ENCODE results near the gene ELFN1.

The ELFN1 gene

GRCh38 chr7:1643270-1644092 lies 26.6 kb upstream of the ELFN1 start:
- Histone ChIP-seq H3K27ac (ENCODE audit: low read depth, low read length, severe bottlenecking) (no peak overlapping the region), H3K36me3 (ENCODE audit: control insufficient read depth, insufficient read depth, low read length) (no peaks in the 10 kb centered on the region), H3K4me1 (ENCODE audit: control insufficient read depth, insufficient read depth, low read length, poor library complexity, severe bottlenecking) (peaks cover 3% of the 10 kb centered on the region), H3K9me3 (ENCODE audit: control insufficient read depth, low read length) (no peaks in the 10 kb centered on the region), H3K4me3 (ENCODE audit: extremely low read depth, insufficient read depth, low read length, poor library complexity, severe bottlenecking) (no peak overlapping the region)
- 93 to 98% methylated on average over 5 to 8 of the region's 11 CpGs for WGBS, 2 experiments (ENCODE audit: insufficient coverage in 2 of 2)

- H3K4me1 ChIP-seq (ENCODE audit: control insufficient read depth, insufficient read depth, low read length, poor library complexity, severe bottlenecking): peaks cover 3% of the 10 kb centered on the region
- no peaks in the 10 kb centered on the region for H3K9me3 ChIP-seq (ENCODE audit: control insufficient read depth, low read length)
- no peak overlapping the region for H3K4me3 ChIP-seq (ENCODE audit: extremely low read depth, insufficient read depth, low read length, poor library complexity, severe bottlenecking)
- H3K36me3 ChIP-seq (ENCODE audit: control insufficient read depth, insufficient read depth, low read length): no peaks in the 10 kb centered on the region
- H3K27ac ChIP-seq (ENCODE audit: low read depth, low read length, severe bottlenecking): no peak overlapping the region
- WGBS, 2 experiments (ENCODE audit: insufficient coverage in 2 of 2): 94% methylated on average over 17 to 18 of the region's 23 CpGs
These were observed 25.6 kb upstream of the ELFN1 start for GRCh38 chr7:1644341-1645070.

GRCh38 chr7:1645071-1645409 lies 25.0 kb upstream of the ELFN1 start:
- Histone ChIP-seq H3K36me3 (ENCODE audit: control insufficient read depth, insufficient read depth, low read length) (no peaks in the 10 kb centered on the region), H3K4me3 (ENCODE audit: extremely low read depth, insufficient read depth, low read length, poor library complexity, severe bottlenecking) (no peak overlapping the region), H3K9me3 (ENCODE audit: control insufficient read depth, low read length) (no peaks in the 10 kb centered on the region), H3K27ac (ENCODE audit: low read depth, low read length, severe bottlenecking) (no peak overlapping the region), H3K4me1 (ENCODE audit: control insufficient read depth, insufficient read depth, low read length, poor library complexity, severe bottlenecking) (peaks cover 3% of the 10 kb centered on the region)
- 89 to 90% methylated on average over 10 to 11 of the region's 11 CpGs for WGBS, 2 experiments (ENCODE audit: insufficient coverage in 2 of 2)

- H3K4me1 ChIP-seq (ENCODE audit: control insufficient read depth, insufficient read depth, low read length, poor library complexity, severe bottlenecking): peaks cover 3% of the 10 kb centered on the region
- no peaks in the 10 kb centered on the region for H3K36me3 ChIP-seq (ENCODE audit: control insufficient read depth, insufficient read depth, low read length)
- H3K9me3 ChIP-seq (ENCODE audit: control insufficient read depth, low read length): no peaks in the 10 kb centered on the region
- H3K4me3 ChIP-seq (ENCODE audit: extremely low read depth, insufficient read depth, low read length, poor library complexity, severe bottlenecking): no peak overlapping the region
- no peak overlapping the region for H3K27ac ChIP-seq (ENCODE audit: low read depth, low read length, severe bottlenecking)
- 93 to 96% methylated on average over 11 to 13 of the region's 13 CpGs for WGBS, 2 experiments (ENCODE audit: insufficient coverage in 2 of 2)
These were observed 24.6 kb upstream of the ELFN1 start for GRCh38 chr7:1645476-1645875.

GRCh38 chr7:1646391-1646790 lies 23.7 kb upstream of the ELFN1 start:
- Histone ChIP-seq H3K4me1 (ENCODE audit: control insufficient read depth, insufficient read depth, low read length, poor library complexity, severe bottlenecking) (peaks cover 3% of the 10 kb centered on the region), H3K9me3 (ENCODE audit: control insufficient read depth, low read length) (no peaks in the 10 kb centered on the region), H3K27ac (ENCODE audit: low read depth, low read length, severe bottlenecking) (no peak overlapping the region), H3K4me3 (ENCODE audit: extremely low read depth, insufficient read depth, low read length, poor library complexity, severe bottlenecking) (no peak overlapping the region), H3K36me3 (ENCODE audit: control insufficient read depth, insufficient read depth, low read length) (no peaks in the 10 kb centered on the region)
- 92 to 93% methylated on average over 7 to 8 of the region's 8 CpGs for WGBS, 2 experiments (ENCODE audit: insufficient coverage in 2 of 2)

GRCh38 chr7:1646957-1647891 lies 22.9 kb upstream of the ELFN1 start:
- 92% methylated on average over 42 to 47 of the region's 48 CpGs for WGBS, 2 experiments (ENCODE audit: insufficient coverage in 2 of 2)
- Histone ChIP-seq H3K4me3 (ENCODE audit: extremely low read depth, insufficient read depth, low read length, poor library complexity, severe bottlenecking) (no peak overlapping the region), H3K9me3 (ENCODE audit: control insufficient read depth, low read length) (no peaks in the 10 kb centered on the region), H3K4me1 (ENCODE audit: control insufficient read depth, insufficient read depth, low read length, poor library complexity, severe bottlenecking) (peaks cover 3% of the 10 kb centered on the region), H3K36me3 (ENCODE audit: control insufficient read depth, insufficient read depth, low read length) (no peaks in the 10 kb centered on the region), H3K27ac (ENCODE audit: low read depth, low read length, severe bottlenecking) (no peak overlapping the region)

- H3K4me1 ChIP-seq (ENCODE audit: control insufficient read depth, insufficient read depth, low read length, poor library complexity, severe bottlenecking): peaks cover 3% of the 10 kb centered on the region
- H3K4me3 ChIP-seq (ENCODE audit: extremely low read depth, insufficient read depth, low read length, poor library complexity, severe bottlenecking): no peak overlapping the region
- H3K9me3 ChIP-seq (ENCODE audit: control insufficient read depth, low read length): no peaks in the 10 kb centered on the region
- WGBS, 2 experiments (ENCODE audit: insufficient coverage in 2 of 2): 69 to 81% methylated on average over 23 to 29 of the region's 31 CpGs
- H3K27ac ChIP-seq (ENCODE audit: low read depth, low read length, severe bottlenecking): no peak overlapping the region
- H3K36me3 ChIP-seq (ENCODE audit: control insufficient read depth, insufficient read depth, low read length): no peaks in the 10 kb centered on the region
These were observed 22.0 kb upstream of the ELFN1 start for GRCh38 chr7:1647961-1648672.

GRCh38 chr7:1649751-1650326 lies 20.2 kb upstream of the ELFN1 start:
- Histone ChIP-seq H3K4me1 (ENCODE audit: control insufficient read depth, insufficient read depth, low read length, poor library complexity, severe bottlenecking) (peaks cover 3% of the 10 kb centered on the region), H3K27ac (ENCODE audit: low read depth, low read length, severe bottlenecking) (no peak overlapping the region), H3K9me3 (ENCODE audit: control insufficient read depth, low read length) (no peaks in the 10 kb centered on the region), H3K36me3 (ENCODE audit: control insufficient read depth, insufficient read depth, low read length) (no peaks in the 10 kb centered on the region), H3K4me3 (ENCODE audit: extremely low read depth, insufficient read depth, low read length, poor library complexity, severe bottlenecking) (no peak overlapping the region)
- WGBS, 2 experiments (ENCODE audit: insufficient coverage in 2 of 2): 95 to 99% methylated on average over 8 to 9 of the region's 9 CpGs

GRCh38 chr7:1650363-1651030 lies 19.6 kb upstream of the ELFN1 start:
- H3K27ac ChIP-seq (ENCODE audit: low read depth, low read length, severe bottlenecking): no peak overlapping the region
- peaks cover 3% of the 10 kb centered on the region for H3K4me1 ChIP-seq (ENCODE audit: control insufficient read depth, insufficient read depth, low read length, poor library complexity, severe bottlenecking)
- 89 to 95% methylated on average over 19 to 22 of the region's 23 CpGs for whole genome bisulfite sequencing, 2 experiments (ENCODE audit: insufficient coverage in 2 of 2)

More at GRCh38 chr7:1650363-1651030, 19.6 kb upstream of the ELFN1 start:
- Histone ChIP-seq H3K36me3 (ENCODE audit: control insufficient read depth, insufficient read depth, low read length) (no peaks in the 10 kb centered on the region), H3K9me3 (ENCODE audit: control insufficient read depth, low read length) (no peaks in the 10 kb centered on the region), H3K4me3 (ENCODE audit: extremely low read depth, insufficient read depth, low read length, poor library complexity, severe bottlenecking) (no peak overlapping the region)
